Memory B cell (primary cell): ENCODE measurements around the gene ACBD4.

Experiments used
- ATAC-seq: fragments of 150-1000 bp; cut with Tn5 transposase; 2 replicates; pipeline ENCODE4 v1.10.0; 2021; ENCODE audit warnings: low read depth, mild to moderate bottlenecking, moderate library complexity
- DNase-seq, 2 donors: peaks; one replicate each; pipeline ENCODE4 v3.0.0; 2022; ENCODE audit warnings: low spot score in 2 of 2
- H3K27ac Mint-ChIP-seq: one replicate; pipeline ENCODE4 v1.8.0; 2022; ENCODE audit warnings: mild to moderate bottlenecking, moderate library complexity, mixed read lengths
- H3K27me3 Mint-ChIP-seq: one replicate; pipeline ENCODE4 v1.8.0; 2022; ENCODE audit warnings: mixed read lengths
- H3K36me3 Mint-ChIP-seq: one replicate; pipeline ENCODE4 v1.8.0; 2022; ENCODE audit warnings: mild to moderate bottlenecking, mixed read lengths
- H3K4me1 Mint-ChIP-seq: one replicate; pipeline ENCODE4 v1.8.0; 2022; ENCODE audit warnings: mixed read lengths
- H3K4me3 Mint-ChIP-seq: one replicate; pipeline ENCODE4 v1.8.0; 2022; ENCODE audit warnings: mild to moderate bottlenecking, moderate library complexity, mixed read lengths
- H3K9me3 Mint-ChIP-seq: one replicate; pipeline ENCODE4 v1.8.0; 2022; ENCODE audit warnings: mixed read lengths

ACBD4 gene, protein sequence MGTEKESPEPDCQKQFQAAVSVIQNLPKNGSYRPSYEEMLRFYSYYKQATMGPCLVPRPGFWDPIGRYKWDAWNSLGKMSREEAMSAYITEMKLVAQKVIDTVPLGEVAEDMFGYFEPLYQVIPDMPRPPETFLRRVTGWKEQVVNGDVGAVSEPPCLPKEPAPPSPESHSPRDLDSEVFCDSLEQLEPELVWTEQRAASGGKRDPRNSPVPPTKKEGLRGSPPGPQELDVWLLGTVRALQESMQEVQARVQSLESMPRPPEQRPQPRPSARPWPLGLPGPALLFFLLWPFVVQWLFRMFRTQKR

DNA sequence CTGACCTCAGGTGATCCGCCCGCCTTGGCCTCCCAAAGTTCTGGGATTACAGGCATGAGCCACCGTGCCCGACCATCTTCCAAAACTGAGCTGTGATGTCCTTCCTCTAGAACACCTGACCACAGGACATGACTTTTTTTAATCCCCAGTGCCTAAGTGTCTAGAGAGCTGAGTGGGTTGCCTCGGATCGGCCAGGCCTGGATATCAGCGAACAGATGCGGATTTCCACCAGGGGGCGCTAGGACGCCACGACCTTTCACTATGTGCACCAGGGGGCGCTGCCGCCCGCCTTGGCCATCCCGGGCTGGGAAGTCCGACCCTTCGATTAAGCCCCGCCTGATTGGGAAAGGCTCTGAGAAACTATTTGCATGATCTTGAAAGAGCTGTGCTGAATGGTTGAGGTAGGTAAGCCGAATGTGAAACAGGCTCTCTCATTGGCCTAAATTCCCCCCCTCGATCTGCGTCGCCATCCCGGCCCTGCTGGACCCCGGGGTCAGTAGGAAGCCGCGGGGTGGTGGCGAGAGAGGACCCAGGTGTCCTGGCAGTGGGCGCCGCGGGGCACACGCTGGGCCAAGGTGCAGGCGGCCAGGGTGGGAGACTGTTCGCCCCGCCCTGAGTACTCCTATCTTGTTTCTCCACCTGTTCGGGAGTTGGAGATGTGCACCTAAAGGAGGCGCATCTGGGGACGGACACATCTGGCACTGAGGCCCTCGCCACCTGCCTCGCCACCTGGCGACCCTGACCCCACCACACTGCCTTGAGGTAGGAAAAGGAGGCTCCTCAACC lies at the start of gene ACBD4:
Gene ACBD4 (plus strand): TSS at position 496 of the 786 bp plus-strand sequence. CDS start 458 bp downstream, outside the sequence.
- peak; percentile 84 for ATAC-seq
- Mint-ChIP-seq H3K27me3 (peaks cover 2% of the 10 kb centered on the region), H3K36me3 (no peaks in the 10 kb centered on the region), H3K27ac (peak within 1 kb of the TSS; percentile 64), H3K4me1 (peaks cover 8% of the 10 kb centered on the region), H3K4me3 (peak within 1 kb of the TSS; percentile 92), H3K9me3 (no peaks in the 10 kb centered on the region)
- peak; percentile 99 to 100 for DNase-seq

GRCh38 chr17:45086391-45086790 lies 49.1 kb upstream of the ACBD4 start:
- Mint-ChIP-seq H3K27ac (no peak overlapping the region), H3K4me1 (peaks cover 3% of the 10 kb centered on the region), H3K9me3 (no peaks in the 10 kb centered on the region), H3K27me3 (no peaks in the 10 kb centered on the region), H3K36me3 (peaks cover 34% of the 10 kb centered on the region), H3K4me3 (no peak overlapping the region)
- ATAC-seq = no peak
- DNase-seq = no peak

DNA sequence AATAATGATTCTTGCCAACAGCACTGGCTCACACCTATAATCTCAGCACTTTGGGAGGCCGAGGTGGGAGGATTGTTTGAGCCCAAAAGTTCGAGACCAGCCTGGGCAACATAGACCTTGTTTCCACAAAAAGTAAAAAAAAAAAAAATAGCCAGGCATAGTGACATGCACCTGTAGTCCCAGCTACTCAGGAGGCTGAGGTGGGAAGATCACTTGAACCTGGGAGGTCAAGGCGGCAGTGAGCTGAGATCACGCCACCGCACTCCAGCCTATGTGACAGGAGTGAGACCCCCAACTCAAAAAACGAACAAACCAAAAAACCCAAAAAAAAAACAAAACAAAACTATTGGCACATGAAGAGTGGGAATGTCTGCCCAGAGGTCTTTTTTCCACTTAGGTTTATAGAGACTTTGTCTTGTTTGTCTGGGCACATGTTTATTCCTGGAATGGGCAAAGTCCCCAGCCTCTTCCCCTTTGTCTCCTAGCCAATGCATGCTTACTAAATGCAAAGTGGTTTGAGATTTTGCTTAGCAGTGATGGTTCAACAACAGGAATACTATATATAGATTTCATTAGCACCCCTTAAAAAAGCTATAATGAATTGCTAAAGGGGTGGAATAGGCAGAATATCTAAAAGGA lies 48.5 kb upstream of the ACBD4 start:
- Mint-ChIP-seq H3K4me1 (peaks cover 3% of the 10 kb centered on the region), H3K27me3 (no peaks in the 10 kb centered on the region), H3K4me3 (no peak overlapping the region), H3K27ac (no peak overlapping the region), H3K9me3 (no peaks in the 10 kb centered on the region), H3K36me3 (peaks cover 31% of the 10 kb centered on the region)
- DNase-seq (no peak), ATAC-seq (no peak)

DNA sequence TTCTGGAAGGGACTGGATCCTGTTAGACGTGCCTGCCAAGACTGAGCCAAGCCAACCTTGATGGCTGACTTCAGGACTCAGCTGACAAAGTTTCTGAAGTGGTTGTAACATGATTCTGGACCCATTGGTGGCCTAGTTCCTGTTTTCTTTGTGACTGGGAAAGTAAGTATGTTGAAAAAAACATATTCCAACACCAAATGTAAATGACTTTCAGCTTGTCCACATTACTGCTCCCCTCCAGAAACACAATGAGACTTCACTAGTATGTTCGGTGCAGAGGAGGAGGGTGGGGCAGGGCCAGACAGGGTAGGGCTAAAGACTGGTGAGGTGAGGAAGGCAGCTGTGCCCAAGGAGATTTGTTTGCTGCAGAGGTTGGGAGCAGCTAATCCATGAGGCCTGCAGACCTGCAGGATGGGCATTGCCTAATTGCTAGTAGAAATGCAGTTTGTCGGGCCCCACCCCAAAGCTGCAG lies 47.9 kb upstream of the ACBD4 start:
- Mint-ChIP-seq H3K27ac (no peak overlapping the region), H3K27me3 (no peaks in the 10 kb centered on the region), H3K4me3 (no peak overlapping the region), H3K9me3 (no peaks in the 10 kb centered on the region), H3K4me1 (peaks cover 3% of the 10 kb centered on the region), H3K36me3 (peaks cover 32% of the 10 kb centered on the region)
- ATAC-seq (no peak), DNase-seq (no peak)

GRCh38 chr17:45087978-45088377 lies 47.5 kb upstream of the ACBD4 start:
- no peaks in the 10 kb centered on the region for H3K27me3 Mint-ChIP-seq
- DNase-seq = no peak
- H3K27ac Mint-ChIP-seq = no peak overlapping the region
- peaks cover 3% of the 10 kb centered on the region for H3K4me1 Mint-ChIP-seq
- peaks cover 32% of the 10 kb centered on the region for H3K36me3 Mint-ChIP-seq
- H3K9me3 Mint-ChIP-seq = no peaks in the 10 kb centered on the region
- no peak for ATAC-seq
- no peak overlapping the region for H3K4me3 Mint-ChIP-seq

GRCh38 chr17:45088741-45089140 lies 46.7 kb upstream of the ACBD4 start:
- DNase-seq = no peak
- Mint-ChIP-seq H3K36me3 (peaks cover 35% of the 10 kb centered on the region), H3K27ac (no peak overlapping the region), H3K4me3 (no peak overlapping the region), H3K4me1 (peaks cover 3% of the 10 kb centered on the region), H3K27me3 (no peaks in the 10 kb centered on the region), H3K9me3 (no peaks in the 10 kb centered on the region)
- no peak for ATAC-seq

DNA sequence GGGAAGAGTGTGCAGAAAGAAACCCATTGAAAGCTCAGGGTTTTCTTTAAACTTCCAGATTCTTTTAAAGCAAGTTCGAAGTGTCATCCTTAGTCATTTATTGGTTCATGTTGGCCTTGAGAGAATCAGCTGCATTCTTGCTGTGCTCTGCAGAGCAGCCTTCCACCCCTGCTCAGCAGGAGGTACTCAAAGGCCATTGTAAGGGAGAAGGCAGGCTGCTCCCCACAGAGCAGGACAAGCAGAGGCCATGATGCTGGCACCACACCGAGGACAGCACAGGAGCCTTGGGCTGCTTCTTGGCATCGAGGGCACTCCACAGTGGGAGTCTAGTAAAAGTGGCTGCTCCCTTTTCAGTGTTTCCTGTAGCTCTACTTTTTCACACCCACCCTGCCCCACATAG lies 44.8 kb upstream of the ACBD4 start:
- DNase-seq = no peak
- Mint-ChIP-seq H3K27me3 (no peaks in the 10 kb centered on the region), H3K9me3 (no peaks in the 10 kb centered on the region), H3K4me3 (no peak overlapping the region), H3K36me3 (peaks cover 31% of the 10 kb centered on the region), H3K4me1 (peaks cover 3% of the 10 kb centered on the region), H3K27ac (peak overlapping the region; percentile 63)
- ATAC-seq = no peak

- H3K4me3 Mint-ChIP-seq = no peak overlapping the region
- peaks cover 3% of the 10 kb centered on the region for H3K4me1 Mint-ChIP-seq
- H3K9me3 Mint-ChIP-seq = no peaks in the 10 kb centered on the region
- H3K36me3 Mint-ChIP-seq = peaks cover 32% of the 10 kb centered on the region
- no peak for ATAC-seq
- H3K27me3 Mint-ChIP-seq = no peaks in the 10 kb centered on the region
- DNase-seq = no peak
- no peak overlapping the region for H3K27ac Mint-ChIP-seq
Observed at GRCh38 chr17:45091778-45092425, 43.6 kb upstream of the ACBD4 start.

- no peak for DNase-seq
- peaks cover 35% of the 10 kb centered on the region for H3K36me3 Mint-ChIP-seq
- no peaks in the 10 kb centered on the region for H3K27me3 Mint-ChIP-seq
- H3K4me3 Mint-ChIP-seq = no peak overlapping the region
- no peaks in the 10 kb centered on the region for H3K9me3 Mint-ChIP-seq
- ATAC-seq = no peak
- peaks cover 3% of the 10 kb centered on the region for H3K4me1 Mint-ChIP-seq
- H3K27ac Mint-ChIP-seq = no peak overlapping the region
Observed at GRCh38 chr17:45092911-45093430, 42.5 kb upstream of the ACBD4 start.

GRCh38 chr17:45093444-45094110 lies 41.9 kb upstream of the ACBD4 start:
- no peak for DNase-seq
- Mint-ChIP-seq H3K27me3 (no peaks in the 10 kb centered on the region), H3K9me3 (no peaks in the 10 kb centered on the region), H3K4me3 (no peak overlapping the region), H3K36me3 (peaks cover 35% of the 10 kb centered on the region), H3K27ac (no peak overlapping the region), H3K4me1 (peaks cover 3% of the 10 kb centered on the region)
- no peak for ATAC-seq

- H3K4me3 Mint-ChIP-seq = no peak overlapping the region
- H3K4me1 Mint-ChIP-seq = peaks cover 2% of the 10 kb centered on the region
- H3K36me3 Mint-ChIP-seq = peaks cover 30% of the 10 kb centered on the region
- no peak for DNase-seq
- no peaks in the 10 kb centered on the region for H3K9me3 Mint-ChIP-seq
- H3K27me3 Mint-ChIP-seq = no peaks in the 10 kb centered on the region
- H3K27ac Mint-ChIP-seq = no peak overlapping the region
- peak; percentile 37 for ATAC-seq
Observed at GRCh38 chr17:45096141-45096540, 39.3 kb upstream of the ACBD4 start.

GRCh38 chr17:45096926-45097325 lies 38.6 kb upstream of the ACBD4 start:
- Mint-ChIP-seq H3K9me3 (no peaks in the 10 kb centered on the region), H3K27me3 (no peaks in the 10 kb centered on the region), H3K36me3 (peaks cover 28% of the 10 kb centered on the region), H3K4me3 (no peak overlapping the region), H3K4me1 (no peaks in the 10 kb centered on the region), H3K27ac (no peak overlapping the region)
- no peak for DNase-seq
- ATAC-seq = no peak

GRCh38 chr17:45098081-45098868 lies 37.2 kb upstream of the ACBD4 start:
- ATAC-seq = no peak
- Mint-ChIP-seq H3K9me3 (no peaks in the 10 kb centered on the region), H3K27ac (no peak overlapping the region), H3K4me3 (no peak overlapping the region), H3K4me1 (no peaks in the 10 kb centered on the region), H3K27me3 (no peaks in the 10 kb centered on the region), H3K36me3 (peaks cover 30% of the 10 kb centered on the region)
- no peak for DNase-seq
